B cell (primary cell): ENCODE results near the gene YPEL5. TPM values are rescaled to one million over a fixed set of nuclear protein-coding genes. Genes with fewer than 3 reads are reported as not detected.

Experiments
- ATAC-seq: fragments of 200-7000 bp; cut with Tn5 transposase; one replicate; pipeline ENCODE4 v1.10.0; 2021; ENCODE audit warnings: low read depth, mild to moderate bottlenecking, moderate number of reproducible peaks, moderate library complexity
- CTCF ChIA-PET: fragments of 350-600 bp; sonication (Branson Sonifier 250); formaldehyde crosslinking; loops from one replicate; lab custom pipeline; 2021; ENCODE audit warnings: antibody characterized with exemption, inconsistent platforms; lab: Charles Lee
- POLR2A ChIA-PET: fragments of 350-600 bp; sonication (Branson Sonifier 250); formaldehyde crosslinking; loops from one replicate; lab custom pipeline; 2021; ENCODE audit warnings: antibody characterized with exemption; lab: Charles Lee
- DNase-seq: peaks from one replicate; pipeline ENCODE4 v3.0.0; 2013
- H2AFZ ChIP-seq: 2 replicates; pipeline ENCODE4 v1.6.1; 2012; ENCODE audit warnings: mild to moderate bottlenecking, low read depth, low read length; ENCODE audit not compliant: insufficient read depth, poor library complexity, severe bottlenecking
- H3K27ac ChIP-seq, 2 donors: 1 replicate in 1 of 2; 2 replicates in 1 of 2; pipeline ENCODE4 v1.5.1; 2012 to 2013; ENCODE audit warnings: low read length in 2 of 2, mild to moderate bottlenecking in 2 of 2, moderate library complexity in 1 of 2
- H3K27me3 ChIP-seq, 4 experiments: fragments of 200-600 bp in 1 of 4; sonication (generic) in 1 of 4; replicated peaks in 1 of 4; 1 replicate in 2 of 4; 2 replicates in 2 of 4; pipeline versions ENCODE4 v1.6.1 to v1.7.0; 2013 to 2016; ENCODE audit warnings: low read length in 3 of 4, mild to moderate bottlenecking in 2 of 4, mixed read lengths in 1 of 4, moderate library complexity in 1 of 4; ENCODE audit not compliant: insufficient read depth in 4 of 4, control insufficient read depth in 3 of 4; ENCODE audit errors: control extremely low read depth in 1 of 4
- H3K36me3 ChIP-seq, 2 experiments: replicated peaks in 1 of 2; 1 replicate in 1 of 2; 2 replicates in 1 of 2; pipeline versions ENCODE4 v1.6.1 to v1.7.1; 2013; ENCODE audit warnings: low read length in 1 of 2; ENCODE audit not compliant: insufficient read depth in 2 of 2, control insufficient read depth in 1 of 2; ENCODE audit errors: control extremely low read depth in 1 of 2, extremely low read depth in 1 of 2
- H3K4me1 ChIP-seq, 2 donors: fragments of 200-600 bp in 1 of 2; sonication (generic) in 1 of 2; 1 replicate in 1 of 2; 2 replicates in 1 of 2; pipeline versions ENCODE4 v1.5.1 to v1.6.1; 2013 to 2017; ENCODE audit warnings: low read length in 2 of 2; ENCODE audit not compliant: control insufficient read depth in 2 of 2, insufficient read depth in 2 of 2
- H3K4me2 ChIP-seq: replicated peaks from 2 replicates; pipeline ENCODE3; 2012; ENCODE audit warnings: mild to moderate bottlenecking, low read depth, low read length; ENCODE audit not compliant: poor library complexity, severe bottlenecking
- H3K4me3 ChIP-seq, 5 experiments: fragments of 200-600 bp in 1 of 5; sonication (generic) in 1 of 5; 1 replicate in 3 of 5; 2 replicates in 2 of 5; pipeline versions ENCODE4 v1.5.1 to v1.7.0; 2011 to 2016; ENCODE audit warnings: low read length in 4 of 5, mild to moderate bottlenecking in 4 of 5, low read depth in 2 of 5, control low read depth in 1 of 5, moderate library complexity in 1 of 5; ENCODE audit not compliant: insufficient read depth in 1 of 5; ENCODE audit errors: control extremely low read depth in 1 of 5, extremely low read depth in 1 of 5
- H3K79me2 ChIP-seq: fragments of 200-600 bp; sonication (generic); one replicate; pipeline ENCODE4 v1.6.0; 2016; ENCODE audit warnings: low read length; ENCODE audit not compliant: control insufficient read depth, insufficient read depth
- H3K9ac ChIP-seq: fragments of 200-600 bp; sonication (generic); 2 replicates; pipeline ENCODE4 v1.6.1; 2017; ENCODE audit warnings: mild to moderate bottlenecking, low read length, moderate library complexity
- H3K9me3 ChIP-seq, 3 donors: one replicate each; pipeline versions ENCODE4 v1.6.1 to v1.7.1; 2013; ENCODE audit warnings: low read length in 2 of 3; ENCODE audit not compliant: control insufficient read depth in 2 of 3, insufficient read depth in 1 of 3; ENCODE audit errors: control extremely low read depth in 1 of 3
- H4K20me1 ChIP-seq: 2 replicates; pipeline ENCODE4 v1.6.0; 2012; ENCODE audit warnings: mild to moderate bottlenecking, low read length; ENCODE audit not compliant: insufficient read depth, control insufficient read depth, poor library complexity, severe bottlenecking
- H3K27ac Mint-ChIP-seq: one replicate; pipeline ENCODE4 v1.8.0; 2021; ENCODE audit warnings: mixed read lengths
- H3K27me3 Mint-ChIP-seq: one replicate; pipeline ENCODE4 v1.8.0; 2021; ENCODE audit warnings: mixed read lengths
- H3K4me1 Mint-ChIP-seq: one replicate; pipeline ENCODE4 v1.8.0; 2021; ENCODE audit warnings: mixed read lengths
- H3K4me3 Mint-ChIP-seq: one replicate; pipeline ENCODE4 v1.8.0; 2021; ENCODE audit warnings: mixed read lengths
- H3K9me3 Mint-ChIP-seq: one replicate; pipeline ENCODE4 v1.8.0; 2022; ENCODE audit warnings: mixed read lengths; ENCODE audit not compliant: insufficient read depth
- EZH2 ChIP-seq: IDR thresholded peaks from 2 replicates; pipeline ENCODE4 v1.6.1; 2012; ENCODE audit warnings: borderline replicate concordance, low read depth, mild to moderate bottlenecking, moderate library complexity, low read length; ENCODE audit not compliant: insufficient read depth, poor library complexity, severe bottlenecking
- WGBS: methylation state at CpG from one replicate; pipeline ENCODE4 v1.1.5; 2013; ENCODE audit warnings: missing lambda C conversion rate; ENCODE audit not compliant: insufficient coverage; 5-methylcytosine and 5-hydroxymethylcytosine counted together
- intact Hi-C: fragments of 100-400 bp; cut with micrococcal nuclease; formaldehyde crosslinking; loops from one replicate; pipeline ENCODE4 v1.10.0; 2022
- polyA plus RNA-seq: library from polyadenylated mRNA; depleted of rRNA; stranded (reverse); fragments of >200 nt; gene quantifications from 2 replicates; pipeline ENCODE4 v1.2.3, GENCODE V29; 2012
- total RNA-seq, 2 donors: library from RNA; stranded (reverse); fragments of 120-200 nt in 1 of 2; gene quantifications; 1 replicate in 1 of 2; 2 replicates in 1 of 2; pipeline versions ENCODE4 v1.2.3 to v1.2.4, GENCODE V29; 2013 to 2022
- TF ChIP-seq, protein P1 (sequence below): fragments of 200-600 bp; IDR thresholded peaks from one replicate; pipeline ENCODE4 v1.8.0; 2022; ENCODE audit warnings: antibody characterized with exemption, mild to moderate bottlenecking

The YPEL5 gene
- total and polyA plus RNA-seq, 2 donors (not counting 1 experiment from before 2014, with no cell fraction given) = 117 to 426 TPM

- no peaks in the 10 kb centered on the region for H3K27me3 Mint-ChIP-seq
- intact Hi-C loops = no loop called here
- peaks cover 76% of the 10 kb centered on the region for H3K79me2 ChIP-seq
- H3K9ac ChIP-seq = no peak overlapping the region
- H3K9me3 ChIP-seq = no peaks in the 10 kb centered on the region
- H3K4me2 ChIP-seq = no peak overlapping the region
- no peak for DNase-seq
- no peak overlapping the region for H2AFZ ChIP-seq
- H3K27me3 ChIP-seq = no peaks in the 10 kb centered on the region
- H4K20me1 ChIP-seq = peaks cover 95% of the 10 kb centered on the region
- H3K4me1 ChIP-seq = peaks cover 34% of the 10 kb centered on the region in 2 donors
- TF ChIP-seq EZH2 = no peak
- no peak overlapping the region for H3K4me3 ChIP-seq
- H3K27ac ChIP-seq = no peak overlapping the region
- no peaks in the 10 kb centered on the region for H3K9me3 Mint-ChIP-seq
- POLR2A ChIA-PET = interaction anchor here (0.7 kb wide), 1 partner anchor 84 kb away, joined by 6 read pairs; no protein-coding TSS in a partner anchor
- H3K36me3 ChIP-seq = peaks cover 17 to 66% of the 10 kb centered on the region in 2 experiments
- no CpG with 5 or more reads among the region's 1 CpG for WGBS
- H3K4me1 Mint-ChIP-seq = peaks cover 58% of the 10 kb centered on the region
- H3K4me3 Mint-ChIP-seq = no peak overlapping the region
- CTCF ChIA-PET = interaction anchor here (6.1 to 6.9 kb wide), 2 partner anchors 12 to 558 kb away, joined by 45 to 107 read pairs; no protein-coding TSS in a partner anchor
- H3K27ac Mint-ChIP-seq = no peak overlapping the region
- ATAC-seq = no peak
Measured at GRCh38 chr2:30152385-30152784, 5.6 kb downstream of the YPEL5 start.

DNA sequence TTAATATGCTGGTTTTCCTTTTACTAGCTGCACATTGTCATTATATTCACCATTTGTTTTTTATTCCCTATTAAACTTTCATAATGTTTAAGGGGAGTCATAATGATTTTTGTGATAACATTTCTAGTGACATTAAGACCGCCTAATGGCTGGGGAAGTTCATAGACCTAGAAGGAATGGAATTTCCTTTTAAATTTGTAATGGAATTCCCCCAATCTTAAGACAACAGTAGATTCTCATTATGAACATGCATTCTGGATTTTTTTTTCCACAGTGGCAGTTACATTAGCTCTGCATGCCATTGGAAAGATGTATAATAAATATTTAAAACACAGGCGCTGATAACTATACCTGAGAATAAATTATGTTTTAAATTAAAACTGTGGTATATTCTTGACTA is 8.4 kb downstream of the YPEL5 start:
- CTCF ChIA-PET = interaction anchor here (1.4 to 2.7 kb wide), 2 partner anchors 9 to 558 kb away, joined by 3 to 28 read pairs; no protein-coding TSS in a partner anchor
- POLR2A ChIA-PET = no interaction called here
- intact Hi-C loops = no loop called here
- Histone ChIP-seq H3K4me2 (no peak overlapping the region), H3K4me1 (peaks cover 23 to 25% of the 10 kb centered on the region in 2 donors), H2AFZ (no peak overlapping the region), H3K9ac (no peak overlapping the region), H3K36me3 (peaks cover 24 to 79% of the 10 kb centered on the region in 2 experiments), H4K20me1 (peaks cover 88% of the 10 kb centered on the region), H3K4me3 (no peak overlapping the region), H3K9me3 (no peaks in the 10 kb centered on the region), H3K27me3 (no peaks in the 10 kb centered on the region), H3K79me2 (peaks cover 57% of the 10 kb centered on the region), H3K27ac (no peak overlapping the region)
- Mint-ChIP-seq H3K27me3 (no peaks in the 10 kb centered on the region), H3K4me3 (no peak overlapping the region), H3K4me1 (peaks cover 61% of the 10 kb centered on the region), H3K27ac (no peak overlapping the region), H3K9me3 (no peaks in the 10 kb centered on the region)
- DNase-seq (no peak), ATAC-seq (no peak)
- TF ChIP-seq EZH2 = no peak
- TF ChIP-seq, protein P1, sequence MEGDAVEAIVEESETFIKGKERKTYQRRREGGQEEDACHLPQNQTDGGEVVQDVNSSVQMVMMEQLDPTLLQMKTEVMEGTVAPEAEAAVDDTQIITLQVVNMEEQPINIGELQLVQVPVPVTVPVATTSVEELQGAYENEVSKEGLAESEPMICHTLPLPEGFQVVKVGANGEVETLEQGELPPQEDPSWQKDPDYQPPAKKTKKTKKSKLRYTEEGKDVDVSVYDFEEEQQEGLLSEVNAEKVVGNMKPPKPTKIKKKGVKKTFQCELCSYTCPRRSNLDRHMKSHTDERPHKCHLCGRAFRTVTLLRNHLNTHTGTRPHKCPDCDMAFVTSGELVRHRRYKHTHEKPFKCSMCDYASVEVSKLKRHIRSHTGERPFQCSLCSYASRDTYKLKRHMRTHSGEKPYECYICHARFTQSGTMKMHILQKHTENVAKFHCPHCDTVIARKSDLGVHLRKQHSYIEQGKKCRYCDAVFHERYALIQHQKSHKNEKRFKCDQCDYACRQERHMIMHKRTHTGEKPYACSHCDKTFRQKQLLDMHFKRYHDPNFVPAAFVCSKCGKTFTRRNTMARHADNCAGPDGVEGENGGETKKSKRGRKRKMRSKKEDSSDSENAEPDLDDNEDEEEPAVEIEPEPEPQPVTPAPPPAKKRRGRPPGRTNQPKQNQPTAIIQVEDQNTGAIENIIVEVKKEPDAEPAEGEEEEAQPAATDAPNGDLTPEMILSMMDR = no peak
- WGBS = no CpG with 5 or more reads among the region's 2 CpGs
